ENCODE measurements around the gene RAB44.

DNA sequence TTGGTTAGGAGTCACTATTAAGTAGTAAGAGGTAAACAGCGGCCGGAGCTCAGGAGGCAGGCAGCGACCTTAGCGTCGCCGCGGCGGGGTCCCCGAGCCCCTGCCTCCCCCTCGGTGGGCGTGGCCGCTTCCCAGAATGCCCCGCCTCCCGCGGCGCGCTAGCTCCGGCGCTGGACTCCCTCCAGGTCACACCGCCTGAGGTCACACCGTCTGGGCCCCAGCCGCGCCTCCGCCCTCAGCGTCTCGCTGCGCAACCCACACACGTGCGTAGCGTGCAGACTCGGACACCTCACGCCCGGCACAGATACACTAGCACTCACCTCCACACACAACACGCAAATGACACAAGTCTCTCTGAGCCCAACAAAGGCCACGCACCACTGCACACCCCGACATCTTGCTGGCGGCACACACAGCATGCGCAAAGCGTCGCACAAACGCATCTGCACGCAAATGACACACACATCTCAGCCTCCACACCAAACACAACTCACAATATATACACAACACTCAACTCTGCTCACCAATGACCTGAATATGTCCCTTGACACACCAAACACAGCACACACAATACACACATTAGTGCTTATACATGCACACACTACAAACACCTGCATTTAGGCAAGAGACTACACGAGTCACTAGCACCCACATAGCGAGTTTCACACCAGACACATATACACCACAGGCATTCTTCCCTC, 36.7 kb upstream of the RAB44 start:
- TF ChIP-seq, protein P1, sequence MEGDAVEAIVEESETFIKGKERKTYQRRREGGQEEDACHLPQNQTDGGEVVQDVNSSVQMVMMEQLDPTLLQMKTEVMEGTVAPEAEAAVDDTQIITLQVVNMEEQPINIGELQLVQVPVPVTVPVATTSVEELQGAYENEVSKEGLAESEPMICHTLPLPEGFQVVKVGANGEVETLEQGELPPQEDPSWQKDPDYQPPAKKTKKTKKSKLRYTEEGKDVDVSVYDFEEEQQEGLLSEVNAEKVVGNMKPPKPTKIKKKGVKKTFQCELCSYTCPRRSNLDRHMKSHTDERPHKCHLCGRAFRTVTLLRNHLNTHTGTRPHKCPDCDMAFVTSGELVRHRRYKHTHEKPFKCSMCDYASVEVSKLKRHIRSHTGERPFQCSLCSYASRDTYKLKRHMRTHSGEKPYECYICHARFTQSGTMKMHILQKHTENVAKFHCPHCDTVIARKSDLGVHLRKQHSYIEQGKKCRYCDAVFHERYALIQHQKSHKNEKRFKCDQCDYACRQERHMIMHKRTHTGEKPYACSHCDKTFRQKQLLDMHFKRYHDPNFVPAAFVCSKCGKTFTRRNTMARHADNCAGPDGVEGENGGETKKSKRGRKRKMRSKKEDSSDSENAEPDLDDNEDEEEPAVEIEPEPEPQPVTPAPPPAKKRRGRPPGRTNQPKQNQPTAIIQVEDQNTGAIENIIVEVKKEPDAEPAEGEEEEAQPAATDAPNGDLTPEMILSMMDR (IDR thresholded peaks at IDR 0.05; ENCODE audit: low read depth, low read length) = no peak
- TF ChIP-seq, protein P2, sequence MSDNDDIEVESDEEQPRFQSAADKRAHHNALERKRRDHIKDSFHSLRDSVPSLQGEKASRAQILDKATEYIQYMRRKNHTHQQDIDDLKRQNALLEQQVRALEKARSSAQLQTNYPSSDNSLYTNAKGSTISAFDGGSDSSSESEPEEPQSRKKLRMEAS (IDR thresholded peaks at IDR 0.05; ENCODE audit: low read depth, low read length) = no peak
- no peak for TF ChIP-seq POLR2A (IDR thresholded peaks at IDR 0.05; ENCODE audit: extremely low read depth, insufficient read length)
